Panc1 (cell line): ENCODE data around the gene PRKCA. TPM values are rescaled to one million over a fixed set of nuclear protein-coding genes. Genes with fewer than 3 reads are reported as not detected.

Experiments used
- ATAC-seq: fragments of 200-7000 bp; cut with Tn5 transposase; 2 replicates; pipeline ENCODE4 v1.9.1; 2020; ENCODE audit warnings: mild to moderate bottlenecking, moderate library complexity
- BruUV-seq: library from RNA; stranded (reverse); fragments of 400-500 nt; replicated peaks from 2 replicates; lab custom pipeline; 2021; lab: Mats Ljungman, UMichigan
- CTCF ChIA-PET: fragments of 300-600 bp; sonication (Branson Sonifier 250); formaldehyde crosslinking; loops from one replicate; lab custom pipeline; 2022; ENCODE audit warnings: antibody characterized with exemption; lab: Charles Lee
- POLR2A ChIA-PET: fragments of 300-600 bp; sonication (Branson Sonifier 250); formaldehyde crosslinking; loops from one replicate; lab custom pipeline; 2022; ENCODE audit warnings: antibody characterized with exemption; lab: Charles Lee
- DNase-seq: peaks from one replicate; pipeline ENCODE4 v3.0.0-alpha.2; 2010; ENCODE audit warnings: low read depth, low spot score
- H3K27ac ChIP-seq: 2 replicates; pipeline ENCODE4 v1.5.1; 2011; ENCODE audit warnings: mild to moderate bottlenecking, low read length, inconsistent platforms
- H3K27me3 ChIP-seq: fragments of 200-500 bp; sonication (Bioruptor generic); 2 replicates; pipeline ENCODE4 v1.6.0; 2014; ENCODE audit warnings: low read length, inconsistent platforms; ENCODE audit not compliant: control insufficient read depth, insufficient read depth
- H3K36me3 ChIP-seq: fragments of 200-500 bp; sonication (Bioruptor generic); 2 replicates; pipeline ENCODE4 v1.5.1; 2014; ENCODE audit warnings: inconsistent platforms, mild to moderate bottlenecking, low read length, moderate library complexity; ENCODE audit not compliant: control insufficient read depth, insufficient read depth
- H3K4me1 ChIP-seq: 2 replicates; pipeline ENCODE4 v1.5.1; 2011; ENCODE audit warnings: inconsistent platforms, mild to moderate bottlenecking, low read length, moderate library complexity; ENCODE audit not compliant: control insufficient read depth, insufficient read depth
- H3K4me3 ChIP-seq, 2 experiments: 2 replicates each; pipeline ENCODE4 v1.5.1; 2011 to 2012; ENCODE audit warnings: low read depth in 2 of 2, low read length in 2 of 2, mild to moderate bottlenecking in 2 of 2, inconsistent platforms in 1 of 2, moderate library complexity in 1 of 2
- H3K9me3 ChIP-seq: fragments of 200-500 bp; sonication (Bioruptor generic); 2 replicates; pipeline ENCODE4 v1.5.1; 2014; ENCODE audit warnings: low read depth, mild to moderate bottlenecking, inconsistent platforms, low read length, moderate library complexity; ENCODE audit not compliant: control insufficient read depth, insufficient read depth
- POLR2AphosphoS5 ChIP-seq: IDR thresholded peaks from 2 replicates; pipeline ENCODE4 v1.6.1; 2012; ENCODE audit warnings: mild to moderate bottlenecking, low read depth, low read length, moderate library complexity
- SIN3A ChIP-seq: IDR thresholded peaks from 2 replicates; pipeline ENCODE4 v1.6.1; 2012; ENCODE audit warnings: low read depth, mild to moderate bottlenecking, low read length, moderate library complexity, borderline replicate concordance; ENCODE audit not compliant: insufficient read depth
- TCF7L2 ChIP-seq: IDR thresholded peaks from 2 replicates; pipeline ENCODE4 v1.6.1; 2011; ENCODE audit warnings: mild to moderate bottlenecking, low read depth, low read length, inconsistent platforms
- in situ Hi-C: cut with HindIII; loops from 2 replicates; pipeline ENCODE4 v1.10.0; 2016; ENCODE audit warnings: low sequenced_read_pairs, low pct_unique_long_range_greater_than_20kb
- intact Hi-C: fragments of 100-400 bp; cut with micrococcal nuclease; formaldehyde crosslinking; loops from one replicate; pipeline ENCODE4 v1.10.0; 2022; ENCODE audit not compliant: unreplicated experiment
- total RNA-seq: library from RNA; stranded (reverse); gene quantifications from one replicate; pipeline ENCODE4 v1.2.1, GENCODE V29; 2021; ENCODE audit not compliant: unreplicated experiment
- TF ChIP-seq, protein P1 (sequence below): fragments of 450-650 bp; IDR thresholded peaks from 2 replicates; pipeline ENCODE4 v1.5.1; 2017; ENCODE audit warnings: mild to moderate bottlenecking
- TF ChIP-seq, protein P2 (sequence below), 2 experiments: IDR thresholded peaks; 2 replicates each; pipeline ENCODE4 v1.6.1; 2011 to 2012; ENCODE audit warnings: low read depth in 2 of 2, control low read depth in 1 of 2, low read length in 1 of 2, mild to moderate bottlenecking in 1 of 2, moderate library complexity in 1 of 2; ENCODE audit not compliant: insufficient read depth in 1 of 2

The PRKCA gene
- total RNA-seq, 1 experiment from 2014 or later = 53.0 TPM

DNA sequence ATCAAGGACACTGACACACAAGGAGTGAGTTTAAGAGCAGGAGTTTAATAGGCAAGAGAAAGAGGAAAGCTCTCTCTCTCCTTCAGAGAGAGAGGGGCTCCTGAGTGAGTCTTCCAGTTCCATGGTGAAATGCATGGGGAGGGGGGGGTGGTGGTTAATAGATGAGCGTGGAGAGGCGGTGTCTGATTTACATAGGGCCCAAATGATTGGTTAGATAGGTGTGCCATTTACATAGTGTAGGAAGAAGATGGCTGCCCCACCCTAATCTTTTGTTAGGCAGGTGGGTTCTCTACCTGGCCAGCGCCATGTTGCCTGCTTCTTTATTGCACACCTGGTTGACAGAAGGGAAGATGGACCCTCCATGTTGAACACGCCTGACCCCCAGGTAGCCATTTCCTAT lies 282.5 kb downstream of the PRKCA start:
- DNase-seq (no peak), ATAC-seq (no peak)
- H3K9me3 ChIP-seq = no peaks in the 10 kb centered on the region
- POLR2A ChIA-PET = interaction anchor here (0.8 kb wide), 1 partner anchor 344 kb away, joined by 4 read pairs; no protein-coding TSS in a partner anchor
- intact Hi-C loops = no loop called here
- no peaks in the 10 kb centered on the region for H3K27me3 ChIP-seq
- TF ChIP-seq, protein P1, sequence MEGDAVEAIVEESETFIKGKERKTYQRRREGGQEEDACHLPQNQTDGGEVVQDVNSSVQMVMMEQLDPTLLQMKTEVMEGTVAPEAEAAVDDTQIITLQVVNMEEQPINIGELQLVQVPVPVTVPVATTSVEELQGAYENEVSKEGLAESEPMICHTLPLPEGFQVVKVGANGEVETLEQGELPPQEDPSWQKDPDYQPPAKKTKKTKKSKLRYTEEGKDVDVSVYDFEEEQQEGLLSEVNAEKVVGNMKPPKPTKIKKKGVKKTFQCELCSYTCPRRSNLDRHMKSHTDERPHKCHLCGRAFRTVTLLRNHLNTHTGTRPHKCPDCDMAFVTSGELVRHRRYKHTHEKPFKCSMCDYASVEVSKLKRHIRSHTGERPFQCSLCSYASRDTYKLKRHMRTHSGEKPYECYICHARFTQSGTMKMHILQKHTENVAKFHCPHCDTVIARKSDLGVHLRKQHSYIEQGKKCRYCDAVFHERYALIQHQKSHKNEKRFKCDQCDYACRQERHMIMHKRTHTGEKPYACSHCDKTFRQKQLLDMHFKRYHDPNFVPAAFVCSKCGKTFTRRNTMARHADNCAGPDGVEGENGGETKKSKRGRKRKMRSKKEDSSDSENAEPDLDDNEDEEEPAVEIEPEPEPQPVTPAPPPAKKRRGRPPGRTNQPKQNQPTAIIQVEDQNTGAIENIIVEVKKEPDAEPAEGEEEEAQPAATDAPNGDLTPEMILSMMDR = no peak
- TF ChIP-seq TCF7L2 (no peak), SIN3A (no peak), POLR2AphosphoS5 (no peak)
- TF ChIP-seq, protein P2, sequence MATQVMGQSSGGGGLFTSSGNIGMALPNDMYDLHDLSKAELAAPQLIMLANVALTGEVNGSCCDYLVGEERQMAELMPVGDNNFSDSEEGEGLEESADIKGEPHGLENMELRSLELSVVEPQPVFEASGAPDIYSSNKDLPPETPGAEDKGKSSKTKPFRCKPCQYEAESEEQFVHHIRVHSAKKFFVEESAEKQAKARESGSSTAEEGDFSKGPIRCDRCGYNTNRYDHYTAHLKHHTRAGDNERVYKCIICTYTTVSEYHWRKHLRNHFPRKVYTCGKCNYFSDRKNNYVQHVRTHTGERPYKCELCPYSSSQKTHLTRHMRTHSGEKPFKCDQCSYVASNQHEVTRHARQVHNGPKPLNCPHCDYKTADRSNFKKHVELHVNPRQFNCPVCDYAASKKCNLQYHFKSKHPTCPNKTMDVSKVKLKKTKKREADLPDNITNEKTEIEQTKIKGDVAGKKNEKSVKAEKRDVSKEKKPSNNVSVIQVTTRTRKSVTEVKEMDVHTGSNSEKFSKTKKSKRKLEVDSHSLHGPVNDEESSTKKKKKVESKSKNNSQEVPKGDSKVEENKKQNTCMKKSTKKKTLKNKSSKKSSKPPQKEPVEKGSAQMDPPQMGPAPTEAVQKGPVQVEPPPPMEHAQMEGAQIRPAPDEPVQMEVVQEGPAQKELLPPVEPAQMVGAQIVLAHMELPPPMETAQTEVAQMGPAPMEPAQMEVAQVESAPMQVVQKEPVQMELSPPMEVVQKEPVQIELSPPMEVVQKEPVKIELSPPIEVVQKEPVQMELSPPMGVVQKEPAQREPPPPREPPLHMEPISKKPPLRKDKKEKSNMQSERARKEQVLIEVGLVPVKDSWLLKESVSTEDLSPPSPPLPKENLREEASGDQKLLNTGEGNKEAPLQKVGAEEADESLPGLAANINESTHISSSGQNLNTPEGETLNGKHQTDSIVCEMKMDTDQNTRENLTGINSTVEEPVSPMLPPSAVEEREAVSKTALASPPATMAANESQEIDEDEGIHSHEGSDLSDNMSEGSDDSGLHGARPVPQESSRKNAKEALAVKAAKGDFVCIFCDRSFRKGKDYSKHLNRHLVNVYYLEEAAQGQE (IDR thresholded peaks at IDR 0.05; ENCODE audit: insufficient read depth in 1 of 2, low read depth in 2 of 2, low read length in 1 of 2) = no peak
- in situ Hi-C loops = no loop called here
- no TSS peak for BruUV-seq
- H3K4me1 ChIP-seq = peaks cover 15% of the 10 kb centered on the region
- CTCF ChIA-PET = no interaction called here
- H3K36me3 ChIP-seq = no peaks in the 10 kb centered on the region
- H3K27ac ChIP-seq = no peak overlapping the region
- no peak overlapping the region for H3K4me3 ChIP-seq

DNA sequence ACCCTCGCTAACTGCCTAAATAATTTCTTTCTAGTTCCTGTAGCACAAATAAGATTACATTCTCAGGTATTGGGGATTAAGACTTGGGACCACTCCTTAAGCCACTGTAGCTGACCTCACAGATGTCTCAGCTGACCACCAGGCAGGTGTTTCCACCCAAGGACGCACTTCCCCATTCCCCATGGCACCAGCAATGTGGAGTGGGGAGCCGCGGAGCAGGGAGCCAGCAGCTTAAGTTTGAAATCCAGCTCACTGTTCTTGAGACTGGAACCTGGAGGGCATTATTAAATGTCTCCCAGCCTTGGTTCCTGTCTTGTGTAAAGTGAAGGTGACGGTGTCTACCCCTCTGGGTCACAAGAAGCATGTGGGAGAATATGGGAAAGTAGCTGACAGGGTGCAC lies 283.1 kb downstream of the PRKCA start:
- H3K4me3 ChIP-seq = no peak overlapping the region
- in situ Hi-C loops (no loop called here), intact Hi-C loops (no loop called here)
- peaks cover 10% of the 10 kb centered on the region for H3K4me1 ChIP-seq
- no peak for DNase-seq
- ATAC-seq = no peak
- no peak overlapping the region for H3K27ac ChIP-seq
- H3K36me3 ChIP-seq = no peaks in the 10 kb centered on the region
- POLR2A ChIA-PET = interaction anchor here (0.6 to 0.8 kb wide), 2 partner anchors 27 to 345 kb away, joined by 4 to 6 read pairs; no protein-coding TSS in a partner anchor
- BruUV-seq = no TSS peak
- H3K27me3 ChIP-seq = no peaks in the 10 kb centered on the region
- H3K9me3 ChIP-seq = no peaks in the 10 kb centered on the region
- CTCF ChIA-PET = no interaction called here
- TF ChIP-seq, protein P2 (IDR thresholded peaks at IDR 0.05; ENCODE audit: insufficient read depth in 1 of 2, low read depth in 2 of 2, low read length in 1 of 2) = no peak
- no peak for TF ChIP-seq SIN3A
- TF ChIP-seq POLR2AphosphoS5 = no peak
- TF ChIP-seq, protein P1 = no peak
- TF ChIP-seq TCF7L2 = no peak
